Vagina (tissue), 2 donors: ENCODE measurements around the gene NANS. TPM values are rescaled to one million over a fixed set of nuclear protein-coding genes. Genes with fewer than 3 reads are reported as not detected.

Experiments used
- DNase-seq, 2 donors: peaks; one replicate each; pipeline ENCODE4 v3.0.0-alpha.2; 2017; ENCODE audit errors: extremely low spot score in 2 of 2
- H3K27ac ChIP-seq: fragments of 200-600 bp; sonication (generic); one replicate; pipeline ENCODE4 v1.5.1; 2019
- H3K27me3 ChIP-seq: fragments of 200-600 bp; sonication (generic); one replicate; pipeline ENCODE4 v1.5.1; 2019
- H3K36me3 ChIP-seq, 2 donors: fragments of 200-600 bp; sonication (generic); one replicate each; pipeline ENCODE4 v1.5.1; 2017 to 2019
- H3K4me1 ChIP-seq: fragments of 200-600 bp; sonication (generic); one replicate; pipeline ENCODE4 v1.5.1; 2019
- H3K4me3 ChIP-seq, 2 donors: fragments of 200-600 bp; sonication (generic); 1 replicate in 1 of 2; 2 replicates in 1 of 2; pipeline ENCODE4 v1.5.1; 2016 to 2019
- H3K9me3 ChIP-seq: fragments of 200-600 bp; sonication (generic); one replicate; pipeline ENCODE4 v1.5.1; 2019
- POLR2A ChIP-seq, 2 donors: fragments of 450-650 bp; IDR thresholded peaks; one replicate each; pipeline ENCODE4 v1.6.1; 2017; ENCODE audit warnings: antibody characterized with exemption in 2 of 2, mild to moderate bottlenecking in 2 of 2, moderate library complexity in 2 of 2
- POLR2AphosphoS5 ChIP-seq, 2 donors: sonication (generic); formaldehyde crosslinking; IDR thresholded peaks; one replicate each; pipeline ENCODE4 v1.9.0; 2017; ENCODE audit warnings: antibody characterized with exemption in 2 of 2, mild to moderate bottlenecking in 2 of 2, low read depth in 1 of 2; ENCODE audit not compliant: insufficient read depth in 1 of 2
- intact Hi-C: fragments of 100-400 bp; cut with DNase I; formaldehyde crosslinking; loops from one replicate; pipeline ENCODE4 v1.15.1; 2023
- total RNA-seq: library from RNA; depleted of rRNA; stranded (reverse); fragments of >200 nt; gene quantifications from one replicate; pipeline ENCODE4 v1.2.3, GENCODE V29; 2016
- TF ChIP-seq, protein P1 (sequence below), 3 experiments: fragments of 450-650 bp in 2 of 3; fragments of 200-600 bp in 1 of 3; sonication (generic) in 1 of 3; IDR thresholded peaks; one replicate each; pipeline ENCODE4 v1.5.1; 2017 to 2019; ENCODE audit warnings: antibody characterized with exemption in 3 of 3, mild to moderate bottlenecking in 2 of 3, moderate library complexity in 2 of 3

The NANS gene
- total RNA-seq, 1 donor from 2014 or later = 41.7 TPM

- TF ChIP-seq, protein P1, sequence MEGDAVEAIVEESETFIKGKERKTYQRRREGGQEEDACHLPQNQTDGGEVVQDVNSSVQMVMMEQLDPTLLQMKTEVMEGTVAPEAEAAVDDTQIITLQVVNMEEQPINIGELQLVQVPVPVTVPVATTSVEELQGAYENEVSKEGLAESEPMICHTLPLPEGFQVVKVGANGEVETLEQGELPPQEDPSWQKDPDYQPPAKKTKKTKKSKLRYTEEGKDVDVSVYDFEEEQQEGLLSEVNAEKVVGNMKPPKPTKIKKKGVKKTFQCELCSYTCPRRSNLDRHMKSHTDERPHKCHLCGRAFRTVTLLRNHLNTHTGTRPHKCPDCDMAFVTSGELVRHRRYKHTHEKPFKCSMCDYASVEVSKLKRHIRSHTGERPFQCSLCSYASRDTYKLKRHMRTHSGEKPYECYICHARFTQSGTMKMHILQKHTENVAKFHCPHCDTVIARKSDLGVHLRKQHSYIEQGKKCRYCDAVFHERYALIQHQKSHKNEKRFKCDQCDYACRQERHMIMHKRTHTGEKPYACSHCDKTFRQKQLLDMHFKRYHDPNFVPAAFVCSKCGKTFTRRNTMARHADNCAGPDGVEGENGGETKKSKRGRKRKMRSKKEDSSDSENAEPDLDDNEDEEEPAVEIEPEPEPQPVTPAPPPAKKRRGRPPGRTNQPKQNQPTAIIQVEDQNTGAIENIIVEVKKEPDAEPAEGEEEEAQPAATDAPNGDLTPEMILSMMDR (IDR thresholded peaks at IDR 0.05) = no peak
- no peak for TF ChIP-seq POLR2A (IDR thresholded peaks at IDR 0.05)
- no peak for TF ChIP-seq POLR2AphosphoS5 (IDR thresholded peaks at IDR 0.05; ENCODE audit: insufficient read depth in 1 of 2, low read depth in 1 of 2)
- no peak for DNase-seq
- Histone ChIP-seq H3K27ac (no peak overlapping the region), H3K4me3 (no peak overlapping the region), H3K4me1 (peaks cover 6% of the 10 kb centered on the region), H3K27me3 (no peaks in the 10 kb centered on the region), H3K36me3 (no peaks in the 10 kb centered on the region), H3K9me3 (no peaks in the 10 kb centered on the region)
- intact Hi-C loops = loop anchor here (5.0 kb wide), 1 partner anchor 115 kb away; the partner anchor contains the start of gene TRMO
Observed at GRCh38 chr9:98037357-98037756, 19.2 kb upstream of the NANS start.

DNA sequence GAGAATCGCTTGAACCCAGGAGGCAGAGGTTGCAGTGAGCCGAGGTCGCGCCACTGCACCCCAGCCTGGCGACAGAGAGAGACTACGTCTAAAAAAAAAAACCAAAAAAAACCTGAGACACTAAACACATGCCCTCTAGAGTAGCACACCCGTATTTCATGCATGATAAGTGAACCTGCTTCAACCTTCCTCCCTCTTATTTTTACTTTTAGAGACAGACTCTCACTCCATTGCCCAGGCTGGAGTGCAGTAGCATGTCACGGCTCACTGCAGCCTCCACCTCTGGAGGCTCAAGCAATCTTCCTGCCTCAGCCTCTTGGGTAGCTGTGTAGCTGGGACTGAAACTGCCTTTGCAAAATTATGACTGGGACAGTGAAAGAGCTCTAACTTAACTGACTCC lies 17.6 kb upstream of the NANS start:
- no peaks in the 10 kb centered on the region for H3K27me3 ChIP-seq
- TF ChIP-seq POLR2AphosphoS5 (IDR thresholded peaks at IDR 0.05; ENCODE audit: insufficient read depth in 1 of 2, low read depth in 1 of 2) (no peak), POLR2A (IDR thresholded peaks at IDR 0.05) (no peak)
- TF ChIP-seq, protein P1 (IDR thresholded peaks at IDR 0.05) = no peak
- no peak for DNase-seq
- H3K36me3 ChIP-seq = no peaks in the 10 kb centered on the region
- intact Hi-C loops = loop anchor here (5.0 kb wide), 1 partner anchor 117 kb away; the partner anchor contains the start of gene TRMO
- H3K4me3 ChIP-seq = no peak overlapping the region
- H3K4me1 ChIP-seq = peaks cover 6% of the 10 kb centered on the region
- no peak overlapping the region for H3K27ac ChIP-seq
- H3K9me3 ChIP-seq = no peaks in the 10 kb centered on the region

DNA sequence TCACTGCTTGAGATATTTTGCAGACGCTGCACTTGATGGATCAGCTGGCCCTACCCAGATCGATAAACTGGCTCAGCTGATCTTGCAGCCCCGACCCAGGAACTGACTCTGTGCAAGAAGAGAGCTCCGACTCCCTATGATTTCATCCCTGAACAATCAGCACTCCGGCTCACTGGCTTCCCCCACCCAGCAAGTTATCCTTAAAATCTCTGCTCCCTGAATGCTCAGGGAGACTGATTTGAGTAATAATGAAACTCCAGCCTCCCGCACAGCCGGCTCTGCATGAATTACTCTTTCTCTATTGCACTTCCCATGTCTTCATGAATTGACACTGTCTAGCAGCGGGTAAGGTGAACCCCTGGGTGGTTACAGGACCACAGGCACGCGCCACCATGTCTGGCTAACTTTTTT lies 16.9 kb upstream of the NANS start:
- Histone ChIP-seq H3K27ac (no peak overlapping the region), H3K36me3 (no peaks in the 10 kb centered on the region), H3K4me3 (no peak overlapping the region), H3K27me3 (no peaks in the 10 kb centered on the region), H3K4me1 (peaks cover under 1% of the 10 kb centered on the region), H3K9me3 (no peaks in the 10 kb centered on the region)
- no peak for TF ChIP-seq POLR2AphosphoS5 (IDR thresholded peaks at IDR 0.05; ENCODE audit: insufficient read depth in 1 of 2, low read depth in 1 of 2)
- TF ChIP-seq, protein P1 (IDR thresholded peaks at IDR 0.05) = no peak
- no peak for DNase-seq
- intact Hi-C loops = loop anchor here (5.0 kb wide), 1 partner anchor 117 kb away; the partner anchor contains the start of gene TRMO

- intact Hi-C loops = no loop called here
- Histone ChIP-seq H3K27me3 (no peaks in the 10 kb centered on the region), H3K4me3 (no peak overlapping the region), H3K36me3 (no peaks in the 10 kb centered on the region), H3K4me1 (no peaks in the 10 kb centered on the region), H3K27ac (no peak overlapping the region), H3K9me3 (no peaks in the 10 kb centered on the region)
- TF ChIP-seq POLR2AphosphoS5 (IDR thresholded peaks at IDR 0.05; ENCODE audit: insufficient read depth in 1 of 2, low read depth in 1 of 2) (no peak), POLR2A (IDR thresholded peaks at IDR 0.05) (no peak)
- TF ChIP-seq, protein P1 (IDR thresholded peaks at IDR 0.05) = no peak
- DNase-seq = no peak
Observed at GRCh38 chr9:98040212-98040611, 16.3 kb upstream of the NANS start.

- Histone ChIP-seq H3K4me3 (no peak overlapping the region), H3K4me1 (no peaks in the 10 kb centered on the region), H3K36me3 (no peaks in the 10 kb centered on the region), H3K27ac (no peak overlapping the region), H3K9me3 (no peaks in the 10 kb centered on the region), H3K27me3 (no peaks in the 10 kb centered on the region)
- intact Hi-C loops = no loop called here
- DNase-seq = no peak
- no peak for TF ChIP-seq POLR2A (IDR thresholded peaks at IDR 0.05)
- TF ChIP-seq POLR2AphosphoS5 (IDR thresholded peaks at IDR 0.05; ENCODE audit: insufficient read depth in 1 of 2, low read depth in 1 of 2) = no peak
- TF ChIP-seq, protein P1 (IDR thresholded peaks at IDR 0.05) = no peak
Observed at GRCh38 chr9:98043915-98044314, 12.6 kb upstream of the NANS start.
